HG02943 (cell line): ENCODE results near the gene RANBP6.

Source experiments
- ATAC-seq: cut with Tn5 transposase; IDR thresholded peaks from one replicate; pipeline ENCODE4 v1.9.1; 2021; ENCODE audit warnings: mild to moderate bottlenecking, low read depth, moderate library complexity; ENCODE audit not compliant: unreplicated experiment

RANBP6 gene

GRCh38 chr9:6007770-6008168 lies 7.7 kb downstream of the RANBP6 start:
- peak; percentile 41 for ATAC-seq

DNA sequence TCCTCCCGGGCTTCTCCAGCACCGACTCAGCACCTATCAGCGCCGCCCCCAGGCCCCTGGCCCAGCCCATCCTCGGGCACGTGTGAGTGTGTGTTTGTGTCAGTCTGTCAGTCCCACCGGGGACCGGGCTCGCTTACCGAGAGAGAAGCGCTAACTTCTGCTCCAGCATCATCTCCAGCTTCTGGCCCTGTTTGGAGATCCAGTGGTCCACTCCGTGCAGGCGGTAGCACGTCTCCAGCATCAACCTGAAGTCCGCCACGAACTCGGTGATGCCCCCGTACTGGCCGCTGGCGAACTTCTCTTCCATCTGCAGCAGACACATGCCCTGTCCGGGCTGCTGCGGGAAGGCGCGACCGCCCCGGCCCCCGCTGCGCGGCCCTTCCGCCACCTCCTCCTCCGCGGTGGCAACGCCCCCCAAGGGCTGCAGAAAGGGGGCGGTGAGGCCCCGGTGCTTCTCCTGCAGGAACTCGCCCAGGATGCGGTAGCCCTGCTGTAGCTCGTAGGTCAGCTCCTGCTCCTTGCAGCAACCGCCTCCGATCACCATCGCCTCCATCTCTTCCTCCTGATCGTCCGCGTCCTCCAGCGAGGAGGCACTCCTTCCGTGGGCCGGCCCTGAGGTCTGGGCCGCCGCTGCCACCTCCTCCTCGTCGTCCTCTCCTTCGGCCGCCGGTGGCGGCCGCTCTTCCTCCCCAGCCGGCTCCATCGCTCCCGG lies 8.2 kb downstream of the RANBP6 start:
- ATAC-seq: peak; percentile 68

DNA sequence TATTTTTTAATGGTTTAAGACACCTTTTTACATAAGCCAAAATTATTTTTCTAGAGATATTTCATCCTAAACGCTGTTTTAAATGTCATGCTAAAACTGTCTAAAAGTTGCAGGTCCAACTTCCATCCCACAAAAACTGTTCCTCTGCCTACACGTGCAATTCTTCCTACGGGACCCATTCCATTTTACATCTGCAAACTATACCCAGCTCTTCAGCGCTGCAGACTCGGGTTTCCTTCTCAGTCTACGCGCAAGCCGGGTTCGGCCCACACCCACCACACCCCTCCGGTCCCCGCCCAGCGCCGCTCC lies 8.7 kb downstream of the RANBP6 start:
- ATAC-seq: no peak

- no peak for ATAC-seq
Observed at GRCh38 chr9:6000955-6001354, 14.5 kb downstream of the RANBP6 start.

DNA sequence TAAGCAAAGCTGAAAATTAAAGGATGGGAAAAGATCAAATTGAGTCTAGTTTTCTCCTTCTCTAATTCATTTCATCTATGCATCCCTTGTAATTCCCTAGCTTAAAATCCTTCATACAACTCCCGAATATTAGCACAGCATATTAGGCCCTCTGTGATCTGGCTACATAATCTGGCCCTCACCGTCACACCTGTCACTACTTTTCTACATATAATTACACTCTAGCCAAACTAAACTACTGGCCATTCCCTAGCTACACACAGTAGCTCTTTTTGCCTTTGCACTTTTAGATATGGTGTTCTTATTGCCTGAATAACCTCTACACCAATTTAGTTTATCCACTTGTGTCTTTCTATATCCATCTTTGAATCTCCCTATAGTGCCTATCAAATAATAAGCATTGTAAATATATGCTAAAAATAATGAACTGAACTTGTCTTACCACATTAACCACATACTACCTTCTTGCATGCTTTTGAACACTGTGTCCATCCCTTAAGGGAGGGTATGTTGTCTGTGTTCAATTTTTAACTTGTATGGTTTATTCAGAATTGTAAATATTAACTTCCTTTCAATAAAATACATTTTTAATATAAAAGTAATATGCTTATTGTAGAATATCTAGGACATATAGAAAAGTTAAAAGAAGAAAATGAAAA lies 15.9 kb downstream of the RANBP6 start:
- ATAC-seq: no peak

- ATAC-seq: no peak
Observed at GRCh38 chr9:5994493-5994892, 20.9 kb downstream of the RANBP6 start.

DNA sequence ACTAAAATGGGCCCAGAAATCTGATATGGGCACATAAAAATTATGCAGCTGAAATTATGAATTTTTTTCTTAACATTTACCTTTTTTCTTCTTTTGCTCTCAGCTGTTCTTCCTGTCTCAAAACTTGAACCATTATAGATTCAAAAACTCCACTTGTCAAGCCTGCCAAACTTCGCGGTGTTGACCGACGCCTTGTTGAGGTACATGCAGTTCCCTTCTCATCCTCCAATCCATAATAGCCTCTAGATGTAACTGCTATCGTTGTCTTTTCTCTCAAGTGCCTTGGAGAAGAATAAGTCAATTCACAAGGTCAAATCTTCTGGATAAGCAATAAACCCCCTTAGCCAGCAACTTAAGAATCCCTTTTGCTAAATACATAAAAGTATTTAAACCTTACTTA lies 27.2 kb downstream of the RANBP6 start:
- no peak for ATAC-seq

- no peak for ATAC-seq
Observed at GRCh38 chr9:5983042-5983441, 32.4 kb downstream of the RANBP6 start.

DNA sequence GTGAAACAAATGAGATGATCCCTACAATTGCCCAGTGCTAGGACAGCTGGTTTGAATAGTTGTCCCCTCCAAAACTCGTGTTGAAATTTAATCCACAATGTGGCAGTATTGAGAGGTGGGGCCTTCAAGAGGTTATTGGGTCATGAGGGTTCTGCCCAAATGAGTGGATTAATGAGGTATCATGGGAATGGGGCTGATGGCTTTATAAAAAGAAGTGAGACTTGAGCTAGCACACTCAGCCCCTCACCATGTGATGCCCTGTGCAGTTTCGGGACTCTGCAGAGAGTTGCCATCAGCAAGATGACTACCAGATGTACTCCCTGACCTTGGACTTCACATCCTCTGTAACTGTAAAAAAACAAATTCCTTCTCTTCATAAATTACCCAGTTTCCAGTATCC lies 33.1 kb downstream of the RANBP6 start:
- ATAC-seq: no peak

- ATAC-seq: no peak
Observed at GRCh38 chr9:5978523-5978922, 36.9 kb downstream of the RANBP6 start.

GRCh38 chr9:5976674-5977397 lies 38.6 kb downstream of the RANBP6 start:
- ATAC-seq: no peak

- no peak for ATAC-seq
Observed at GRCh38 chr9:5971740-5972139, 43.7 kb downstream of the RANBP6 start.
